T-helper 2 cell (primary cell): ENCODE data around the gene EIF4A2.
"Not testable (repeated sequence)": the region's sequence is repeated elsewhere in the genome, so short reads cannot be mapped to it uniquely, and the experiment has no call there.

ENCODE experiments used
- DNase-seq, 5 experiments: peaks; one replicate each; pipeline versions ENCODE4 v3.0.0 to v3.0.0-alpha.2; 2012 to 2022

Gene EIF4A2

GRCh38 chr3:186785495-186786018 lies 2.2 kb downstream of the EIF4A2 start:
- DNase-seq, result no peak

GRCh38 chr3:186786922-186787321 lies 3.5 kb downstream of the EIF4A2 start:
- no peak for DNase-seq

- DNase-seq, result no peak
These were observed 4.5 kb downstream of the EIF4A2 start for GRCh38 chr3:186787642-186788481.

GRCh38 chr3:186788482-186789370 lies 5.3 kb downstream of the EIF4A2 start:
- peak in 1 of 5 experiments; percentile 50 for DNase-seq

GRCh38 chr3:186789554-186790260 lies 6.3 kb downstream of the EIF4A2 start:
- DNase-seq, result no peak

GRCh38 chr3:186790261-186790981 lies 7.0 kb downstream of the EIF4A2 start:
- no peak for DNase-seq

GRCh38 chr3:186798239-186798874 lies 15.0 kb downstream of the EIF4A2 start:
- peak in 1 of 5 experiments; percentile 53 for DNase-seq

- DNase-seq, result peak in 1 of 5 experiments; percentile 72
These were observed 16.9 kb downstream of the EIF4A2 start for GRCh38 chr3:186800285-186800684.

- DNase-seq, result no peak
These were observed 19.3 kb downstream of the EIF4A2 start for GRCh38 chr3:186802701-186803100.

- not testable (repeated sequence) for DNase-seq
These were observed 20.1 kb downstream of the EIF4A2 start for GRCh38 chr3:186803447-186803846.

- peak; percentile 60 to 89 (median 77) for DNase-seq
These were observed 23.0 kb downstream of the EIF4A2 start, which contains the start of gene RFC4 for GRCh38 chr3:186806089-186807055. TSS of gene RFC4 (minus strand) at chr3:186806482. CDS start at chr3:186804713, 1,769 bp downstream.

- DNase-seq, result peak in 1 of 5 experiments; percentile 75
These were observed 23.9 kb downstream of the EIF4A2 start for GRCh38 chr3:186807231-186807630.

GRCh38 chr3:186810336-186810996 lies 27.1 kb downstream of the EIF4A2 start:
- DNase-seq, result no peak

- not testable (repeated sequence) for DNase-seq
These were observed 27.9 kb downstream of the EIF4A2 start for GRCh38 chr3:186811313-186811712.

- no peak for DNase-seq
These were observed 30.7 kb downstream of the EIF4A2 start for GRCh38 chr3:186814100-186814499.

- no peak for DNase-seq
These were observed 32.1 kb downstream of the EIF4A2 start for GRCh38 chr3:186815435-186815834.

GRCh38 chr3:186818516-186818915 lies 35.1 kb downstream of the EIF4A2 start:
- DNase-seq, result no peak

GRCh38 chr3:186818956-186819355 lies 35.6 kb downstream of the EIF4A2 start:
- no peak for DNase-seq
